Calu3 (cell line): ENCODE measurements around the gene ZFYVE9. TPM values are rescaled to one million over a fixed set of nuclear protein-coding genes. Genes with fewer than 3 reads are reported as not detected.

Experiments used
- BruUV-seq: library from RNA; stranded (reverse); fragments of 400-500 nt; replicated peaks from 2 replicates; lab custom pipeline; 2021; lab: Mats Ljungman, UMichigan
- CTCF ChIA-PET: fragments of 300-600 bp; sonication (Branson Sonifier 250); formaldehyde crosslinking; loops from one replicate; lab custom pipeline; 2022; ENCODE audit warnings: antibody characterized with exemption; lab: Charles Lee
- DNase-seq: peaks from one replicate; pipeline ENCODE4 v3.0.0; 2022
- H3K27ac Mint-ChIP-seq: one replicate; pipeline ENCODE4 v1.8.0; 2022; ENCODE audit warnings: mixed read lengths; ENCODE audit not compliant: unreplicated experiment
- H3K27me3 Mint-ChIP-seq: one replicate; pipeline ENCODE4 v1.8.0; 2022; ENCODE audit warnings: mixed read lengths; ENCODE audit not compliant: unreplicated experiment
- H3K36me3 Mint-ChIP-seq: one replicate; pipeline ENCODE4 v1.8.0; 2022; ENCODE audit warnings: mild to moderate bottlenecking, moderate library complexity, mixed read lengths; ENCODE audit not compliant: insufficient read depth, unreplicated experiment
- H3K4me1 Mint-ChIP-seq: one replicate; pipeline ENCODE4 v1.8.0; 2022; ENCODE audit warnings: mild to moderate bottlenecking, low read depth, mixed read lengths; ENCODE audit not compliant: unreplicated experiment
- H3K4me3 Mint-ChIP-seq: one replicate; pipeline ENCODE4 v1.8.0; 2022; ENCODE audit warnings: mild to moderate bottlenecking, low read depth, moderate library complexity, mixed read lengths; ENCODE audit not compliant: unreplicated experiment
- H3K9me3 Mint-ChIP-seq: one replicate; pipeline ENCODE4 v1.8.0; 2022; ENCODE audit warnings: low read depth, mixed read lengths; ENCODE audit not compliant: unreplicated experiment
- intact Hi-C: fragments of 100-400 bp; cut with micrococcal nuclease; formaldehyde crosslinking; loops from one replicate; pipeline ENCODE4 v1.10.0; 2022; ENCODE audit not compliant: unreplicated experiment
- total RNA-seq: library from RNA; stranded (reverse); gene quantifications from 2 replicates; pipeline ENCODE4 v1.2.3, GENCODE V29; 2022
- TF ChIP-seq, protein P1 (sequence below): fragments of 200-600 bp; IDR thresholded peaks from one replicate; pipeline ENCODE4 v1.8.0; 2022; ENCODE audit warnings: antibody characterized with exemption; ENCODE audit not compliant: unreplicated experiment

ZFYVE9 gene
- total RNA-seq, 1 experiment from 2014 or later: 13.6 TPM

DNA sequence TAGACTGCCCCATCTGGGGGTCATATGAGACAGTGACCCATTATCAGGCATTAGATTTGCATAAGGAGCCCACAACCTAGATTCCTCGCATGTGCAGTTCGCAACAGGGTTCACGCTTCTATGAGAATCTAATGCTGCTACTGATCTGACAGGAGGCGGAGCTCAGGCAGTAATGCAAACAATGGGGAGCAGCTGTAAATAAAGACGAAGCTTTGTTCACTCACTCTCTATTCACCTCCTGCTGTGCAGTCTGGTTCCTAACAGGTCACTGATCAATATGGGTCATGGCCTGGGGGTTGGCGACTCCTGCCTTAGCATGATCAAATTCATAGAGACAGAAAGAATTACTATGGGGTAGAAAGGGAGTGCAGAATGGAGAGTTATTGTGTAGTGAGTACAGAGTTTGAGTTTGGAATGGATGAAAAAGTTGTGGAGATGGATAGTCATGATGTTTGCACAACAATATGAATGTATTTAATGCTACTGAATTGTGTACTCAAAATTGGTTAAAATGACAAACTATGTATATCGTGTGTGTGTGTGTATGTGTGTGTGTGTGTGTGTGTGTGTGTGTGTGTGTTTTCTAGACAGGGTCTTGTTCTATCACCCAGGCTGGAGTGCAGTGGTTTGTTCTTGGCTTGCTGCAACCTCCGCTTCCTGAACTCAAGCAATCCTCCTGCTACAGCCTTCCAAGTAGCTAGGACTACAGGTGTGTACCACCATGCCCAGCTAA lies 43.6 kb upstream of the ZFYVE9 start:
- TF ChIP-seq, protein P1, sequence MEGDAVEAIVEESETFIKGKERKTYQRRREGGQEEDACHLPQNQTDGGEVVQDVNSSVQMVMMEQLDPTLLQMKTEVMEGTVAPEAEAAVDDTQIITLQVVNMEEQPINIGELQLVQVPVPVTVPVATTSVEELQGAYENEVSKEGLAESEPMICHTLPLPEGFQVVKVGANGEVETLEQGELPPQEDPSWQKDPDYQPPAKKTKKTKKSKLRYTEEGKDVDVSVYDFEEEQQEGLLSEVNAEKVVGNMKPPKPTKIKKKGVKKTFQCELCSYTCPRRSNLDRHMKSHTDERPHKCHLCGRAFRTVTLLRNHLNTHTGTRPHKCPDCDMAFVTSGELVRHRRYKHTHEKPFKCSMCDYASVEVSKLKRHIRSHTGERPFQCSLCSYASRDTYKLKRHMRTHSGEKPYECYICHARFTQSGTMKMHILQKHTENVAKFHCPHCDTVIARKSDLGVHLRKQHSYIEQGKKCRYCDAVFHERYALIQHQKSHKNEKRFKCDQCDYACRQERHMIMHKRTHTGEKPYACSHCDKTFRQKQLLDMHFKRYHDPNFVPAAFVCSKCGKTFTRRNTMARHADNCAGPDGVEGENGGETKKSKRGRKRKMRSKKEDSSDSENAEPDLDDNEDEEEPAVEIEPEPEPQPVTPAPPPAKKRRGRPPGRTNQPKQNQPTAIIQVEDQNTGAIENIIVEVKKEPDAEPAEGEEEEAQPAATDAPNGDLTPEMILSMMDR: no peak
- intact Hi-C loops: no loop called here
- Mint-ChIP-seq H3K9me3 (no peaks in the 10 kb centered on the region), H3K4me3 (no peak overlapping the region), H3K27me3 (no peaks in the 10 kb centered on the region), H3K27ac (no peak overlapping the region), H3K36me3 (peaks cover 17% of the 10 kb centered on the region), H3K4me1 (peaks cover 8% of the 10 kb centered on the region)
- CTCF ChIA-PET: no interaction called here
- DNase-seq: no peak
- no TSS peak for BruUV-seq

DNA sequence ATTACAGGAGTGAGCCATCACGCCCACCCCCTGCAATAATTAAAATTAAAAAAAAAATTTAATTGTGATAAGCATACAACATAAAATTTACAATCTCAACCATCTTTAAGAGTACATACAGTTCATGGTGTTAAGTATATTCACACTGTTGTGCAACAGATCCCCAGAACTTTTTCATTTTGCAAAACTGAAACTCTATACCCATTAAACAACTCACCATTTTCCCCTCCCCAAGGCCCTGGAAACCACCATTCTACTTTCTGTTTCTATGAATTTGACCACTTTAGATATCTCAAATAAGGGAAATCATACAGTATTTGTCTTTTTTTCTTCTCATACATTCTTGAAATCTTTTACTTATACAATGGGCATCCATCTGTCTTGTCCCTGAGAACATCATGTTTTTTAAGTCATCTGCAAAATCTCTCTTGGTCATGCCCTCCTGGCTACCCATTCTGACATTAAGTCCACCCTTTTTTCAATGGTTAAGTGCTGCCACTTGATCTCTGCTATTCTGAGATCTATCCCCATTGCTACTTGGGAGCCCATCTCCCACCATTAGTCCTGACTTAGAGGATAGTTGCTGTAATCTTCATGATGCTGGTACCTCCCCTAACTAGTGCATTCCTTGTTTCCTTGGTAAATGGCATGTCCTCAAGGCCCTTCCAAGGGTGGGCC lies 39.4 kb upstream of the ZFYVE9 start:
- Mint-ChIP-seq H3K4me1 (peaks cover 8% of the 10 kb centered on the region), H3K36me3 (no peaks in the 10 kb centered on the region), H3K9me3 (no peaks in the 10 kb centered on the region), H3K27ac (no peak overlapping the region), H3K4me3 (no peak overlapping the region), H3K27me3 (no peaks in the 10 kb centered on the region)
- DNase-seq: no peak
- TF ChIP-seq, protein P1: no peak
- no TSS peak for BruUV-seq
- CTCF ChIA-PET: no interaction called here
- intact Hi-C loops: no loop called here

DNA sequence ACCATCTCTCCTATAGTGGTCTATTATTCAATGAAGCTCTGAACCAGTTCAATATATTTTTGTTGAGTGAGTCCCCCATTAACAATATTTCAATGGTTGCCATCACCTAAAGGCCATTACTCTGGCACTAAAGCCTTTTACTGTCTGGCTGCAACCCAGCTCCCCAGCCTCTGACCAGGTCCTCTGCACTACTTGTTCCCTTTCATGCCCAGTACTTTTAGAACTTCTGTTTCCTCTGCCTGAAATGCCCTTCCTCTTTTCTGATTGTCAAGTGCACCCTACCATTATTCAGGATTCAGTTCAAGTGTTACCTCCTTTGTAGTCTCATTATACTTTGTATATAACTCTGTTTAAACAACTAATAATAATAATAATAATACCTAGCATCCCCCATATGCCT lies 30.4 kb upstream of the ZFYVE9 start:
- no TSS peak for BruUV-seq
- intact Hi-C loops: no loop called here
- TF ChIP-seq, protein P1: no peak
- Mint-ChIP-seq H3K27me3 (no peaks in the 10 kb centered on the region), H3K4me1 (no peaks in the 10 kb centered on the region), H3K4me3 (no peak overlapping the region), H3K36me3 (no peaks in the 10 kb centered on the region), H3K9me3 (no peaks in the 10 kb centered on the region), H3K27ac (no peak overlapping the region)
- no peak for DNase-seq
- CTCF ChIA-PET: interaction anchor here (1.2 kb wide), 1 partner anchor 8 kb away, joined by 3 read pairs; no protein-coding TSS in a partner anchor

DNA sequence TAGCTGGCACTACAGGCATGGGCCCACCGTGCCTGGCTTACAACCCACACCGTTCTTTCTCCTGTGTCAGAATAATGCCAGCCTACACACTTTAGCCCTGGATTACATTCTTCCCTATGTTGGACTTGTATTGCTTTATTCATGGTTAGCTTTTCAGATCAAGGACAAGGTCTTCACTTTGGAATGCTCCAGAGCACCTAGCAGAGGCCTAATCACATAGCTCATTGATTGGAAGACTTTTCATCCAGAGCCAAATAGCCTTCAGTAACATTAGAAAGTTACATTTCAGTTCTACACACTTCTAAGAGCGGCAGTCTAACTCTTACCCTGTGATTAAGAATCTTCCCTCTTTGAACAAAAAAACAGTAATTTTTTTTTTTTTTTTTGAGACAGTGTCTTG lies 29.4 kb upstream of the ZFYVE9 start:
- no peaks in the 10 kb centered on the region for H3K9me3 Mint-ChIP-seq
- no peaks in the 10 kb centered on the region for H3K27me3 Mint-ChIP-seq
- CTCF ChIA-PET: no interaction called here
- TF ChIP-seq, protein P1: no peak
- no peaks in the 10 kb centered on the region for H3K36me3 Mint-ChIP-seq
- H3K27ac Mint-ChIP-seq: no peak overlapping the region
- no peak for DNase-seq
- BruUV-seq: no TSS peak
- no peak overlapping the region for H3K4me3 Mint-ChIP-seq
- no peaks in the 10 kb centered on the region for H3K4me1 Mint-ChIP-seq
- intact Hi-C loops: no loop called here
